ENCODE measurements around the gene COL7A1.

Gene COL7A1

DNA sequence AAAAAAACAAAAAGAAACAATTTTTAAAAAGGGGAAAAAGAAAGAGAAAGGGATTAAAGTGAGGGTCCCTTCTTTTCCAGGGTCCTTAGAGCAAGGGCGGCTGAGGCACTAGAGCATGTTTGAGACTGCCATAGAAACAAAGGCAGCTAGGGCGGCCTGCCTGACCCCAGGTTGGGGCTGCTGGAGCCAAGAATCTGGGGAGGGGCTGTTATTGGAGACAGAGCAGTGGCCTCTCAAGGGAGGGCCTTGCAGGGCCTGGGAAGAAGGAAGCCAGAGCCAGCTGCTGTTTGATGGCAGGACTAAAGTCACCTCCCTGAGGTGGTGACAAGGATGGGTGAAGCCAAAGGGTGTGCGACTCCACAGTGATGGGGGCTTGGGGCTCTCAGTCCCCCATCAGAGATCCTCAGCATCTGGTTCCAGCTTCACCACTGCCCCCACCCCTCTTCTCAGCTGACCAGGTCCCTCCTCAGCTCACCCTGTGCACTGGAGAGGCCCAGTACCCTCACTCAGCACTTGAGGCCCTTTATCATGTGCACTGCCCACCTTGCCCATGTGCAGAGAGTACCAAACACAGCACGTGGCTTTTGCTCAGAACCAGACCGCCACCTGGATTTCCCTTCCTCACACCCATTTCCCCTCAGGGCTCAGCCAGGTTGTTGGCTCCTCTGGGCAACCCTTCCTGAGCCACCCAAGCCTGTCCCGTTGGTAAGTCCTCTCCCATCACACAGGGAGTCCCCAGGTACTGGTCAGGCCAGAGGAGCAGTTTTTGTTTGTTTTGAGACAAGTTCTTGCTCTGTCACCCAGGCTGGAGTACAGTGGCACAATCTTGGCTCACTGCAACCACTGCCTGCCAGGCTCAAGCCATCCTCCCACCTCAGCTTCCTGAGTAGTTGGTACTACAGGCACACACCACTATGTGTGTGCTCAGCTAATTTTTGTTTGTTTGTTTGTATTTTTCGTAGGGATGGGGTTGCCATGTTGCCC, 24.7 kb upstream of the COL7A1 start:
- no peak for DNase-seq

DNA sequence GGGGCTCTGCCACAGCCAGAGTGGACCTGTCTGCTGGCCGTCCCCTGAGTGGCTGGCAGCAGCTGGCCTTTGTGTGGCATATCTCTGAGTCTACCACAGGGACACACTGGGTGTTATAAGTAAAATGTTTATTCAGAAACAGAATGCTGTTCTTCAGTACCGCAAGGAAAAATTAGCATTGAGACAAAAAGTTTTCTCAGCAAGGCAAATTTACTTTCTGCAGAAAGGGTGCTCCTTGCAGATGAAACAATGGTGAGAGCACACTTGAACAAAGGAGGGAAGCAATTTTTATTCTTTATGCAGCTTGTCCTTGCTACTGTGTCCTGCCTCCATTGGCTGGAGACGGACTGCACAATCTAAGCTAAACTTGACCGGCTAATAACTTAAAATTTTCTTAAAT, 22.4 kb upstream of the COL7A1 start:
- peak; percentile 18 to 26 for DNase-seq

DNA sequence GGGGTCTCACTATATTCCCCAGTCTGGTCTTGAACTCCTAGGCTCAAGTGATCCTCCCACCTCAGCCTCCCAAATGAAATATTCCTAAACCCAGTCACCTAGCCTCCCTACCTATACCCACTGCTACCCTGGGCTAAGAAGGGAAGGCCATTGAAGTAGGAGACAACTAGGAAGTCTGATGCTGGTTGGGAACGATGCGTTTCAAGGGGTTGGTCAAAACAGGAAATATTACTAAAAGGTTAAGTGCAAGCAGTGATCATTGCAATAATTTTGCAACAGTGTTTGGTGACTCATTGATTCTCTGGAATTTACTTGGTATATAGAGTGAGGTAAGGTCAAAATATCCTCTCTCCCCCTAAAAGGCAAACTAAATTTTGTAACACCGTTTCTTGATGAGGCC, 18.9 kb upstream of the COL7A1 start:
- peak; percentile 81 to 96 for DNase-seq

DNA sequence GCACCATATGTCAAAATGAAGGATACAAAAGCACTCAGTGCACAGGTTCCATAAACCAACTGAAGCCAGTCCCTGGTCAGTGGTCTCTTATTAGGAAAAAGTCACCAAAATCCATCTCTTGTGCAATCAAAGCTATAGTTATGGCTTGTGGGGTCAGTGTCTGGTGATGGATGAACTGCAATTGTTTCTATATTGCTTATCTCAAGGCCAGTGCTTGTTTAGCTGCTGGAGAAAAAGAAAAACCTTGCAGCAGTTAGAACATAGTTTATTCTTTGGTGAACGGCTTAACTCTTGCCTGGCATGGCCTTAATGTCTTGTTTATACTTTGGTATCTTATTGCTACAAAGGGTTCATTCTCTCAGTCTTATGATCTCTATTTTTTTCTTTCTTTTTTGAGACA, 17.2 kb upstream of the COL7A1 start:
- DNase-seq, result no peak

DNA sequence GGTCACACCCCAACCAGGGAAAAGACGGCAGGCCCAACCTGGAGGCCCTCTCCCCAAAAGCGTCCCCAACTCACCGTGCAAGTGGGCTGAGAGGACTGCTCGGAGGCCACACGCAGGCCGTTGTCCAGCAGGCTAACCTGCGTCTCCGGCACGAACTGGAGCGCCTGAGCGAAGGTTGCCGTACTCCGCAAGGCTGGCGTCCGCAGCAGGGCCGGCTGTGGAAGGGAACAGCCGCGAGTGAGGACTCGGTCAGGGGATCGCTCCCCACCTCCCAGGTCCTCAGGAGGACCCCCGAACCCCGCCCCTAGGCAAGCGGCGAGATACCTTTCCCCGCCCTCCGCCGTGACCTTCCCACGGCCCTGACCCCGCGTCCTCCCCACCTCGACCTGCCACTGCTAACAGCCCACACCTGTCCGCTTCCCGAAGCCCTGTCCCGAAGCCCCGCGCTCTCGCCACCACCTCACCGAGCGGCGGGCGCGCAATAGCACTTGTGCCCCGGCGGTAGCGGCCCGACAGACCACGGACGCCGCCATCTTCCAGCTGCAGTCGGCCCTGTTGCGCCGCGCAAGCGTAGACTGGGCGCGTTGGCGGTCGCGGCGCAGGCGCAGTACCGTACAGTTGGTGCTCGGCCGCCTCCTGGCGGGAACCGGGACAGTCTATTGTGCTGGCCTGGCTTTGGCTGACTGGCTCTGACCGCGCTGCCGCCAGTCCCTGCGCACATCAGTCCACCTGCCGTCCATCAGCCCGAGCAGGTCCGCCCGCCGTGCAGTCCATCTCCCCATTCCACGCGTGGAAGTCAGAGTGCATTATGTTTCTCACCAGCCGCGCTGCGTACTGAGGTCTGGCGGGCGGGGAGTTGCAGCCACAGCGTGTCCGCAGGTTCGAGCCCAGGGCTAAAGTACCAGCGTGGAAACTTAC, 14.2 kb upstream of the COL7A1 start, which contains the start of gene UQCRC1:
TSS of gene UQCRC1 (minus strand) at position 559 of the 918 bp plus-strand sequence. CDS start at position 533, 26 bp downstream.
- DNase-seq, result peak; percentile 95 to 96

DNA sequence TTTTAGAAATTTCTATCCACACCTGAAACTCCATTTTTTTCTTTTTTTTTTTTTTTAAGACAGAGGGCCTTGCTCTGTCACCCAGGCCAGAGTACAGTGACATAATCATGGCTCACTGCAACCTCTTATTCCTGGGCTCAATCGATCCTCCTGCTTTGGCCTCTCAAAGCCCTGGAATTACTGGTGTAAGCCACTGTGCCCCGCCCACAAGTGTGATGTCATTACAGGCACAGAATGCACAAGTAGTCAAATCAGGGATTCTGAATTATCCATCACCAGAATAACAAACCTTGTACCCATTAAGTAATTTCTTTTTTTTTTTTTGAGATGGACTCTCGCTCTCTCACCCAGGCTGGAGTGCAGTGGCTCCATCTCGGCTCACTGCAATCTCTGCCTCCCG, 12.4 kb upstream of the COL7A1 start:
- peak; percentile 18 to 43 for DNase-seq

DNA sequence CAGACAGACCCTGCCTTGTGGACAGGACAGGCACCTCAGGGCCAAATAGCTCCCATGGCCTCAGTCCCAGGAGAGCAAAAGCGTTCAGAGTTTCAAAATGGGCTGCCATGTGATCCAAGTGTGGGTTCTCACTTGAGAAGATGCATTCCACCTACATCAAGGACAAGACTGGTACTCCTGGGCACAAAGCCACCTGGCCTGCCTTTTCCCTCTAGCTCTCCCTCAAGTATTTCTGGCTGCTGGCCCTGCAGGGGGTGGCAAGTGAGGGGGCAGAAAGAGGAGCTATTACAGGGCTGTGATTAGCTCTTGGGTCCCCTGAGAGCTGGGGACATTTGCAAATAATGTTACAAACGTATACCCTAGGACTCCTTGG, 6.5 kb upstream of the COL7A1 start:
- no peak for DNase-seq

DNA sequence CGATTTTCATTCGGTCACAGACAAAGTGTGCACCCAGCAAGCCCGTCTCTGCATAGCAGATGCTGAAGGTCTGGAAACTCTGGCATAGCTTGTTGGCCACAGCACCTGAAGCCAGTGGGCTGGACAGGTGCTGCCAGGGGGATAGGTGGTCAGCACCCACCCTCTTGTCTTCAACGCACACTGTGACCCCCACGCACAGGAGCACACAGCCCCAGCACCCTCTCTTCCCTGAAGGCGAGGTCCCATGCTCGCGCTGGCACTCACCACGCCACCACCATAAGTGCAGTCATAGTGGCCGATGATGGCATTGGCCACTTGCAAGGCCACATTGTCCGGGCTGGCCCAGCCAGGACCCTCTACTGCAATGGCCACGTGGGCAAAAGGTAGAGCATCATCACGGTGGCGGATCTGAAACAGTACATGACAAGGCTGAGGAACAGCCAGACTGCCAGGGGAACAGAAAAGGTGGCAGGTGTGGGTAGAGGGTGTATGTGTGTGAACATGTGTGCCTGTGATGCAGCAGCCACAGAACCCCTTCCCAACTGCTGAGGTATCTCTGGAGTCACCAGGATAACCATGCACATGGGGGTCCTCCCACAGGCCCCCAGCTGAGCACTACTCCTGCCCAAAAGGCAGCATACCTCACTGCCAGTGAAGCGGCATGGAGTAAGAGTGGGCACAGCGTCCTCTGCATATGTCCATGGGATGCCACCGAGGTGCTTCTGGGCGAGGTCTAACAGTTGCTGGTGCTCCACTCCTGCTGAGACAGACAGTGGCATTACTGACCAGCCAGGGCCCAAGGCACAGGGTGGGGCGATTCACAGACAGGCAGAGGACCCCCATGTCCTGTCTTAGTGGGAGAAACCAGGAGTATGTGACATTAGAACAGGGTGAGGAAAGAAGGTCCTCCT, 5.8 kb upstream of the COL7A1 start:
- no peak for DNase-seq

DNA sequence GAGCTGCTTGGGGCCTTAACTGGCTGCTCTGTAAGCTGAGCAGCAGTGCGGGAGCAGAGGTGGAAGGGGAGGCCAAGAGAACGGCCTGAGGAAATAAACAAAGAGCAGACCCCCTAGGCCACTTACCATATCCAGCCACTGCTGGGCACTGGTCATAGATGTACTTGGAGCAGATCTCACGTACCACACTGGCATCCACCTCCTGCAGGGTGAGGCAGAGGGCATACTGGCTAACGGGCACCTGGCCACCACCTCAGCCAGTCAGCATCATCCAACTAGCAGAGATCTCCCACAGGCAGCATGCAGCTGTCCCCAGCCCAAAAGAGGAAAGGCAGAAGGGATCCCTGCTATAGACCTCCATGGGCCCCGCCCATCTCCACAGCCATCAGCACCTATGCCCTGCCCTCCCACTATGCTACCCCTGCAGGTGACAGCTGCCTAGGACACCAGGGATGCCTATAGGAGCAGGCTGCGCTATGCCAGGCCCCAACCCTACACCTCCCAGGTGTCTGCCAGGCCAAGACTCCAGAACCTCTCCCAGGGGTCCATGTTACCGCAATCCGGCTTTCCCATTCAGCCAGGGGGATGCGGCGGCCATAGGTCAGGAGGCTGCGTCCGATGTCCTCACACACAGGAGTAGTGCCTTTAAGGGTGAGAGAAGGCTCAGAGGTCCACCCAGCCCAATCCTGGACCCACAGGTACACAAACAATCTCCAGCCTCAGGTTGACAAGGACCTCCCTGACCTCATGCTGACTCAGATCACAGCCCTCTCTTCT, 4.6 kb upstream of the COL7A1 start:
- no peak for DNase-seq

DNA sequence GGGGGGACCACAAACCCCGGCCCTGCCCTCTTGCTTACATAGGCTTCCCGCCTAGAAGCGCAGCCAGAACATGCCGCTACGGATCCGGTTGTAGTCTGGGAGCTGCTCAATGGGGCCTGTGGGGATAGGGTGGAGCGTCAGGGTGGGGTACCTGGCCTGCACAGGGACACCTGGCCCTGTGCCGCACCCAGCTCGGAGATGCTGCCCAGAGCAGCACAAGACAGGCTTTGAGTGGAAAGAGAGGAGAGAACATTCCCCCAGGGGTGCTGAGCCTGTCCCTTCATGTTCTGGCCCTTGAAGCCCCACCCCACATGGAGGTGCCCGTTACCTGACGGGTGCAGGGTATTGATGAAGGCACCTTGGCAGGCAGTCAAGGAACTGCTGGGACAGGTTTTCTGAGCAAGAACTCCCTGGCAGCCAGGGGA, 4.0 kb upstream of the COL7A1 start:
- DNase-seq, result no peak

DNA sequence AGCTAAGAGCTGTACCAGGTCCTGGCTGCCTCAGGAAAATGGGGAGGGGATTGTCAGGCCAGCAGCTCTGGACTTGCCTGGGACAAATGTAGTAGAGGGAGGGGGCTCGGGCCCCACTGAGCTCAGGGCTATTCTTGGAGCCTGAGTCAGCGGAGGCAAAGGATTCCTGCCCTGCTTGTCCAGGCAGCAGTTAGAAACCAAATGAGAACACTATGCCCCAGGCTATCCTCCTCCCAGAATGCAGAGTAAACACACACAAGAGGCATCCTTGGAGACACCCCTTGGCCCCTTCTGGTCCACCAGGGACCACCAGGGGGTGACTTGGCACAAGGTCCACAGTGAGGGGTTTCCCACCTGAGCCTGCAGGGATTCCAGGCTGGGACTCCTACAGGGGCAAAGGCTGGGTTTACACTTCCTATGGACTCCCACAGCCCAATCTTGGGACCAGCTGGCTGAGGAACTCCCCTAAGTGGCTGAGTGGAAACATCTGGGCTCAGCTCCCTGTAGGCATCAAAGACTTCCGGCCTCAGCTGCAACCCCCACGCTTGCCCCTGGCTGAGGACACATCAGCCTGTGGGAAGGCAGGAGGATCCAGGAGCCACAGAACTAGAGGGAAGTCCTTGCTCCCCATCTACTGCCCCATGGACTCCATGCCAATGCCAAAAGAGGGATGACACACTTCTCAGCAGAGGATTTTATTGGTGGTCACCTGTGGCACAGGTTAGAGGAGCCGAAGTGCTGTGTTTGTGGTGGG, 3.4 kb upstream of the COL7A1 start:
- DNase-seq, result peak in 1 of 2 donors; percentile 17

DNA sequence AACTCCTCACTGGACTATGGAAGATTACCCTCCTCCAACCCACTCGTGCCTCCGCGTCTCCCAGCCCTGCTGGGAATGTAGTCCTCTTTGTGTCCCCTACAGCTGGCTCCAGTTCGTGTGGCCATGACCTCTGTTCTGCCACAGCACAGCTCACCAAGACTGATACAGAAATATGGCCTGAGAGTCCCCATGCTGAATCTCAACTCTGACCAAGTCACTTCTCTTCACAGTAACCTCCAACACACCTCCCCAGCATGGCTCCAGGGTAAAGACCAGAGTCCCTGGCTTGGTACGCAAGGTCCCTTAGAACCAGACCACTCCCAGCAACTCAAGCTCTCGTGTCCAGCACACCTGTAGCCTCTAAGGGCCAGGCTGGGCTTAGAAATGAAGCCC, 2.3 kb upstream of the COL7A1 start:
- no peak for DNase-seq

DNA sequence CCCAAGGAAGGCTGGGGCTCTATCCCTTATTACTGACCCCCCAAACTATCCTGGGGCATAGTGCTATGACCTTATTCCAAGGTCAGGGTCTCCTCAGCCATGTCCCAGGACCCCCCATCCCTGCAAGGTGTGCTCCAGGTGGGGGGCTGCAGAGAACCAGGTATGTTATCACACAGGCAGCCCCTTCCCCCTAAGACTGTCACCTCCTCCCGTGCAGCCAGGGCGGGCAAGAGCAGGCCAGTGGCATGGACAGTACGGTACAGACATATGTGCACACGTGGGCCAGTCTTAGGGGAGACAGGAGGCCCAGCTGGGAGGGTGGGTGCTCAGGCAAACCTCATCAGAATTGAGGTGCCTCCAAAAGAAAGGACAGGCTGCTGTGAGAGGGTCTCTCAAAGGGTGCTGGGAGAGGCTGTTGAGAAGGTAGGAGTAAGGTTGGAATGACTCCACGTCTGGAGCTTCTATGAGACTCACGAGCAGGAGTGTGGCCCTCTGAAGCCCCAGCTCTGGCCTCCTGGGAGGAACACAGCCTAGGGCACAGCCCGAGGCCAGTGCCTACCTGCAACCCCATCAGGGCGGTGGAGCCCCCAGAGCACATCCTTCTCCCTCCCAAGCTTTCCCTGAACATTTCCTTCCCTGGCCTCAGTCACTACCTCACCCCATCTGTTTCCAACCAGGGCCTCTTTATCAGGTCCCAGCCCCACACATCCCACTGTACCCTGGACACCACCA, 1.7 kb upstream of the COL7A1 start:
- no peak for DNase-seq

DNA sequence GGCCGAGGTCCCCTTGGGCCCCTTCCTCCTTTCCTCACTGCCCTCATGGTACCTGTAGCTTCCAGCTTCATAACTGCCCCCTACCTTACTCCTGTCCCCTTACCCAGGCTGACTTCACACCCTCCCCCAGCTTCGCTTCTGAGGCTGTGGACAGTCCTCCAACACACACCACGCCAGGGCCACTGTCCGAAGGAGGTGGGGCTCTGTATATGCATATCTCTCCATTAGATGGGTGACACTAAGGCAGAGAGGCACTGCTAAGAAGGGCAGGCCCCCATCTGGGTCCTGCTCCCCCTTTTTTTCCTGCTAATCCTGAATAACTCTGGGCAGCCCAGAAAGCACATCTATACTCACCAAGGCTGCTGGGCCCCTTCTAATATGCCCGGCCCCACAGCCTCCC, 1.0 kb upstream of the COL7A1 start:
- DNase-seq, result no peak

DNA sequence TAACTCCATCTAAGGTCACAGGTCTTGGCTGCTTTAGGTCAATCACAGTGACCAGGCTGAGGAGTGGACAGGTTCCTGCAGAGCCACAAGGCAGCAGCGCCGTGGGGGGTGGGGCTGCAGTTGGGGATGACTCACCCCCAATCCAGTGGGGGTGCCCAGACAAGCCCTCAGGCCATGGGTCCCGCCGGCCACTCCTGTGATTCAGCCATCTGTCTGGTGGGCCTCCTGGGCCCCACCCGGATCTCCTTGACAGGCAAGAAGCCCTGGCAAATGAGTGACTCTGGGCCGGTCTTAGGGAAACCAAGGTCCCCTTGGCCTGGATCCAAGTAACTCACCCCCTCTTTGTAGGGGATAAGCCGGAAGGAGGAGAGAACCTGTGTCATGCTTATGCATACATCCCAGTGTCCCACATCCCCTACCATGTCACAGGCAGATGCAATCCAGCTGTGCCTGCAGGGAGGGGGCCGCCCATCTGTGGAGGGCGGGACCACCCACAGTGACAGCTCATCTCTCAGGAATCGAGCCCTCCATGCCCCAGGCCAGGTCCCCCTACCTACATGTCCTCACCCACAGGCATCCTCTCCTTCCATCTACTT, 495 bp upstream of the COL7A1 start:
- DNase-seq, result peak in 1 of 2 donors; percentile 33

DNA sequence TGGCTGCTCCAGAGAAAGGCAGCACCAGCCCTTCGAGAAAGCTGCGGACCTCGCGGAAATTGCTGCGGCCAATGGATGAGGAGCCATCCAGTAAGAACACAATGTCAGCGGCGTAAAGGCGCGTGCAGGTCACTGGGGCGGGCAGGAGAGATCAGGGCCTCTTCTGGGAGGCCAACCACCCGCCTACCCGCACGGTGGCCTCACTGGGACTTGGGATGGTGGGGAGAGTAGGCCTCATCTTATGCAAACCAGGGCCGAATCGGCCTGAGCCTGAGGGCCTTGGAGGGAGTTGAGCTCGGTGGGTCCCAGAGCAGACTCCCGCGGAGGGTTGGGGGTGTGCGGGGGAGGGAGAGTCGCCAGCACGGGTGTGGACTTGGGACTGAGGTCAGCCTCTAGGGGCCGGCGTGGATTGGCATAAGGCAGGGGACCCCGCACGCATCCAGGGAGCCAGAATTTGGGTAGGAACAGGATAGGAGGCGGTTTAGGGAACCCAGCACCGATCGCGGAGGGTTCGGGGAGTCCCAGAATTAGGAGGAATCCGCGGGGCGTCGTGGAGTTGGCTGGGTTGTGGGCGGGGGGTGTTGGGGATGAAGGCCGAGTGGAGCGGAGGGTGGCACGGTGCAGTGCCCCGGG, 596 bp downstream of the COL7A1 start:
- DNase-seq, result no peak

DNA sequence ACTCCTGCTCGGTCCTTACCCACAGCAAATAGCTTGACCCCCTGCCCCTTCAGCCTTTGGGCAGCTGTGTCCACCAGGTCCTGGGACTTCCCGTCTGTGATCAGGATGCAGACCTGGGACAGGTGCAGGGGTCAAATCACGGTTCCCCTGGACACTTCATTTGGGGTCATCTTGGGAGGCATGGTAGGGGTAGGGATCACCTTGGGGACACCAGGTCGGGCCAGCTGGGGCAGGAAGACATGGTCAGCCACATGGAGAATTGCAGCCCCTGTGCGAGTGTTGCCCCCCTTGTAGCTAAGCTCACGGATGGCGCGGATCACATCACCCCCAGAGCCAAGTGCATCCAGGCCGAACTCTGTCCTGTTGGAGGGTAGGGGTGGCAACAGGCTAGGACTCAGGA, 1.8 kb downstream of the COL7A1 start:
- no peak for DNase-seq

DNA sequence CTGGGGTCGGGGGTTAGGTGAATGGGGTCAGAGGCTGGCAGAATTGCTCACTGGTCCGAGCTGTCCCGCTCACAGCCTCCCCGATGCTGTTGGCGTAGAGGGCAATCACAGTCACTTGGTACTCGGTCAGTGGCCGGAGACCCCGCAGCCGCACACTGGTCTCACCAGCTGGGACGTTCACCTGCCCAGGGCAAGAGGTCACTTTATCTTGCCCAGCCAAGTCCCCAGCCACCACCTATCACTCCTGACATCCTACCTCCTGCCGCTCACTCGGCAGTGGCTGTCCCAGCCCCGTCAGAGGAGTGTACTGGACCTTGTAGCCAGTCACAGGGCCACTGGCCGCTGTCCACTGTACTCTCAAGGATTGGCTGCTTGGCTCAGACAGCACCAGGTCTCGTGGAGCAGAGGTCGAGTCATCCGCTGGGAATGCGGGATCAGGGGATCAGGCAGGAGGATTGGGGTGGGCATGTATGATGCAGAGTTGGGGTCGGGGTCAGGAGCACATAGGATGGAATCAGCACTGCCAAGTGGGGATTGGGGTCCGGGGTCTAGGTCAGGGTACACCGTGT, 2.5 kb downstream of the COL7A1 start:
- DNase-seq, result no peak
